MM.1S (cell line): ENCODE results near the gene MED13L.

Experiments
- DNase-seq: peaks from one replicate; pipeline ENCODE4 v3.0.0-alpha.2; 2015
- H2AFZ ChIP-seq: fragments of 300-600 bp; sonication (generic); 2 replicates; pipeline ENCODE4 v1.6.0; 2016; ENCODE audit warnings: antibody characterized with exemption, low read length
- H3F3A ChIP-seq: fragments of 300-600 bp; sonication (generic); 2 replicates; pipeline ENCODE4 v1.6.1; 2016; ENCODE audit warnings: mild to moderate bottlenecking, antibody characterized with exemption, low read length, moderate library complexity, mixed read lengths; ENCODE audit not compliant: insufficient read depth
- H3K27ac ChIP-seq: fragments of 300-600 bp; sonication (generic); 2 replicates; pipeline ENCODE4 v1.5.1; 2016; ENCODE audit warnings: mild to moderate bottlenecking, low read length
- H3K27me3 ChIP-seq: fragments of 300-600 bp; sonication (generic); replicated peaks from 2 replicates; pipeline ENCODE4 v1.6.0; 2016; ENCODE audit warnings: low read length; ENCODE audit not compliant: insufficient read depth
- H3K36me3 ChIP-seq: fragments of 300-600 bp; sonication (generic); replicated peaks from 2 replicates; pipeline ENCODE4 v1.6.1; 2016; ENCODE audit warnings: mild to moderate bottlenecking, low read length, mixed read lengths; ENCODE audit not compliant: insufficient read depth
- H3K4me1 ChIP-seq: fragments of 300-600 bp; sonication (generic); 2 replicates; pipeline ENCODE4 v1.6.1; 2016; ENCODE audit warnings: low read length, mixed read lengths
- H3K4me2 ChIP-seq: fragments of 300-600 bp; sonication (generic); 2 replicates; pipeline ENCODE4 v1.6.0; 2016; ENCODE audit warnings: low read depth, low read length
- H3K4me3 ChIP-seq: fragments of 300-600 bp; sonication (generic); 2 replicates; pipeline ENCODE4 v1.5.1; 2016; ENCODE audit warnings: low read length, mixed read lengths
- H3K79me2 ChIP-seq: fragments of 300-600 bp; sonication (generic); 2 replicates; pipeline ENCODE4 v1.6.1; 2016; ENCODE audit warnings: mixed run types, low read length, mixed read lengths
- H3K9ac ChIP-seq: fragments of 300-600 bp; sonication (generic); 2 replicates; pipeline ENCODE4 v1.6.1; 2016; ENCODE audit warnings: low read length, mixed read lengths
- H3K9me2 ChIP-seq: fragments of 300-600 bp; sonication (generic); replicated peaks from 2 replicates; pipeline ENCODE4 v1.6.1; 2016; ENCODE audit warnings: mild to moderate bottlenecking, low read length, mixed read lengths; ENCODE audit not compliant: insufficient read depth
- H3K9me3 ChIP-seq: fragments of 300-600 bp; sonication (generic); replicated peaks from 2 replicates; pipeline ENCODE4 v1.6.1; 2016; ENCODE audit warnings: mild to moderate bottlenecking, low read length, mixed read lengths; ENCODE audit not compliant: insufficient read depth
- H4K20me1 ChIP-seq: fragments of 300-600 bp; sonication (generic); 2 replicates; pipeline ENCODE4 v1.6.1; 2016; ENCODE audit warnings: mild to moderate bottlenecking, low read length, moderate library complexity, mixed read lengths; ENCODE audit not compliant: insufficient read depth
- EZH2 ChIP-seq: fragments of 300-600 bp; sonication (generic); optimal IDR thresholded peaks from 2 replicates; pipeline ENCODE3; 2017; ENCODE audit warnings: low read depth, mild to moderate bottlenecking, antibody characterized with exemption, low read length, mixed read lengths
- EZH2phosphoT487 ChIP-seq: fragments of 300-600 bp; sonication (generic); IDR thresholded peaks from 2 replicates; pipeline ENCODE4 v1.6.1; 2018; ENCODE audit warnings: antibody characterized with exemption, low read length
- TF ChIP-seq, protein P1 (sequence below): fragments of 300-600 bp; sonication (generic); IDR thresholded peaks from 2 replicates; pipeline ENCODE4 v1.5.1; 2016; ENCODE audit warnings: antibody characterized with exemption, low read length, mixed read lengths

Gene MED13L

DNA sequence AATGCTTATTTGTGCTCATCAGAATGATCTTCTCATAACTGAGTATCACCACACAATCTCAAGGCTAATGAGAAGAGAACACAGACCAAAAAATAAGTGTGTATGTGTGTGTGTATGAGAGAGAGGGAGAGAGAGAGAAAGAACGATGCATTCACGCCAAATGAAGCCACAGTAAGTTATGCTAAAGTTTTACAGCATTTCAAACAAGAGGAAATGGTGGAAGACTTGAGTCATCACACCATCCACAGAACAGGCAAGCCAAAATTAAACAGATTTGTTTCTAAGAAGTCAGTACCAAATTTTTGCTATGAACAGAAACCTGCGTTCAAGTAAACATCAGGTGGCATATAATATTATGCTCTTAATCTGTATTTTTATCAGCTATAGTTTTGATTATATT, 141.2 kb downstream of the MED13L start:
- Histone ChIP-seq H3K36me3 (no peaks in the 10 kb centered on the region), H3K4me1 (no peaks in the 10 kb centered on the region), H3K27me3 (no peaks in the 10 kb centered on the region), H3F3A (no peaks in the 10 kb centered on the region), H4K20me1 (peaks cover 31% of the 10 kb centered on the region), H3K4me3 (no peak overlapping the region), H3K79me2 (peaks cover 93% of the 10 kb centered on the region), H3K9me2 (no peaks in the 10 kb centered on the region), H3K4me2 (no peak overlapping the region), H3K9me3 (no peaks in the 10 kb centered on the region), H3K27ac (no peak overlapping the region), H3K9ac (no peak overlapping the region), H2AFZ (no peak overlapping the region)
- TF ChIP-seq EZH2 (no peak), EZH2phosphoT487 (no peak)
- TF ChIP-seq, protein P1, sequence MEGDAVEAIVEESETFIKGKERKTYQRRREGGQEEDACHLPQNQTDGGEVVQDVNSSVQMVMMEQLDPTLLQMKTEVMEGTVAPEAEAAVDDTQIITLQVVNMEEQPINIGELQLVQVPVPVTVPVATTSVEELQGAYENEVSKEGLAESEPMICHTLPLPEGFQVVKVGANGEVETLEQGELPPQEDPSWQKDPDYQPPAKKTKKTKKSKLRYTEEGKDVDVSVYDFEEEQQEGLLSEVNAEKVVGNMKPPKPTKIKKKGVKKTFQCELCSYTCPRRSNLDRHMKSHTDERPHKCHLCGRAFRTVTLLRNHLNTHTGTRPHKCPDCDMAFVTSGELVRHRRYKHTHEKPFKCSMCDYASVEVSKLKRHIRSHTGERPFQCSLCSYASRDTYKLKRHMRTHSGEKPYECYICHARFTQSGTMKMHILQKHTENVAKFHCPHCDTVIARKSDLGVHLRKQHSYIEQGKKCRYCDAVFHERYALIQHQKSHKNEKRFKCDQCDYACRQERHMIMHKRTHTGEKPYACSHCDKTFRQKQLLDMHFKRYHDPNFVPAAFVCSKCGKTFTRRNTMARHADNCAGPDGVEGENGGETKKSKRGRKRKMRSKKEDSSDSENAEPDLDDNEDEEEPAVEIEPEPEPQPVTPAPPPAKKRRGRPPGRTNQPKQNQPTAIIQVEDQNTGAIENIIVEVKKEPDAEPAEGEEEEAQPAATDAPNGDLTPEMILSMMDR: no peak
- DNase-seq: no peak

DNA sequence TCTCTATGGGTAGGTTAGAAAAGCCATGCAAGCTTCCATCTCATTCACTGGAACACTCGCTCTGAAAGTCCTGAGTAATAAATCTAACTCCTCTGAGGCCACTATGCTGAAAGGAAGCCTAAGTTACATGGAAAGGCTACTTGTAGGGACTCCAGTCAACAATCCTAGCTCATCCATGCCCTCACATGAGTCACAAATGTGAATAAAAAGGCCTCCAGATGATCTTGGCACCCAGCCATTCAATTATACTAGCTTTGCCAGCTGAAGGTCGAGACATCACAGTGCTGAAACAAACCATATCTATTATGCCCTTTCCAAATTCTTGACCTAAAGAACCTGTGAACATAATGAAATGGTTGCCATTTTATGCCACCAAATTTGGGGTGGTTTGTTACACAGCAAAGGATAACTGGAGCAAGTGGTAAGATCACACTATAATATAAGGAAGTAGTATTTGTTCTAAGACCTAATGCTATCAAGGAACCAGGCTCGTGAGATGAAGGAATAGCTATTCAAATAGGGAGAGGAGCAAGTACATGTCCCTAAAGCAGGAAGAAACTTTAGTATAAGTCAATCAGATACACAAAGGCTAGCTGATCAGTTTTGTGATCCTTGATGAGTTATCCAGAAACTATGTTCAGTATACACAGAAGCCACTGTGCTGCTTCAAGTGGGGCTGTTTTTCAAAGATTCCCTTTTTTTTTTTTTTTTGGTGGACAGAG, 142.1 kb downstream of the MED13L start:
- Histone ChIP-seq H4K20me1 (peaks cover 25% of the 10 kb centered on the region), H3K4me3 (no peak overlapping the region), H3F3A (no peaks in the 10 kb centered on the region), H2AFZ (no peak overlapping the region), H3K9ac (no peak overlapping the region), H3K27me3 (no peaks in the 10 kb centered on the region), H3K4me2 (no peak overlapping the region), H3K9me2 (no peaks in the 10 kb centered on the region), H3K4me1 (no peaks in the 10 kb centered on the region), H3K9me3 (no peaks in the 10 kb centered on the region), H3K79me2 (peaks cover 95% of the 10 kb centered on the region), H3K36me3 (no peaks in the 10 kb centered on the region), H3K27ac (no peak overlapping the region)
- DNase-seq: no peak
- TF ChIP-seq EZH2: no peak
- TF ChIP-seq, protein P1: no peak
- TF ChIP-seq EZH2phosphoT487: no peak

DNA sequence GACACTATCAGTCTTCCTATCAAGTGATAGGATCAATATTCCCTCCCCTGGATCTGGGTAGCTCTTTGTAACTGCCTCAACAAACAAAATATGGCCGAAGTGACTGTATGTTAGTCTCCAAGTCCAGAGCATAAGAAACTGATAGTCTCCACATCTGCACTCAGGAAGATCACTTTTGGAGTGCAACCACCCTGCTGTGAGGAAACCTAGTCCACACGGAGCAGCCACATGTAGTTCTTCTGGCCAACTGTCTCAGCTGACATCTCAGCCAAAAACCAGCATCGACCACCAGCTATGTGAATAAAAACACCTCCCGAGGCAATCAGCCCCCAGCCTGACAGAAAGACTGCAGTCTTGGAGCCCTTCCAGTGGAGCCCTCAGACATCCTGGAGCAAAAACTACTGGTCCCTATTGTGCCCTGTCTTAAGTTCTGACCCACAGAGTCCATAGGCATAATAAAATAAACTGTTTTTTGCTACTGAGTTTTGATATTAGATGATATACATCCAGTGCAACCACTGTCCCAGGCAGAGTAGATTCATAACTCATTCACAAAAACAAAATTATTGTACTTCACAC, 143.8 kb downstream of the MED13L start:
- no peaks in the 10 kb centered on the region for H3K9me3 ChIP-seq
- no peaks in the 10 kb centered on the region for H3K36me3 ChIP-seq
- no peaks in the 10 kb centered on the region for H3K27me3 ChIP-seq
- no peak overlapping the region for H3K27ac ChIP-seq
- no peak overlapping the region for H3K4me3 ChIP-seq
- H3K4me2 ChIP-seq: no peak overlapping the region
- no peak overlapping the region for H2AFZ ChIP-seq
- H3K4me1 ChIP-seq: no peaks in the 10 kb centered on the region
- no peak overlapping the region for H3K9ac ChIP-seq
- peaks cover 20% of the 10 kb centered on the region for H4K20me1 ChIP-seq
- H3K9me2 ChIP-seq: no peaks in the 10 kb centered on the region
- peaks cover 96% of the 10 kb centered on the region for H3K79me2 ChIP-seq
- TF ChIP-seq EZH2: no peak
- no peak for TF ChIP-seq EZH2phosphoT487
- TF ChIP-seq, protein P1: no peak
- no peaks in the 10 kb centered on the region for H3F3A ChIP-seq
- no peak for DNase-seq
